ENCODE measurements around the gene TRMU.

DNA sequence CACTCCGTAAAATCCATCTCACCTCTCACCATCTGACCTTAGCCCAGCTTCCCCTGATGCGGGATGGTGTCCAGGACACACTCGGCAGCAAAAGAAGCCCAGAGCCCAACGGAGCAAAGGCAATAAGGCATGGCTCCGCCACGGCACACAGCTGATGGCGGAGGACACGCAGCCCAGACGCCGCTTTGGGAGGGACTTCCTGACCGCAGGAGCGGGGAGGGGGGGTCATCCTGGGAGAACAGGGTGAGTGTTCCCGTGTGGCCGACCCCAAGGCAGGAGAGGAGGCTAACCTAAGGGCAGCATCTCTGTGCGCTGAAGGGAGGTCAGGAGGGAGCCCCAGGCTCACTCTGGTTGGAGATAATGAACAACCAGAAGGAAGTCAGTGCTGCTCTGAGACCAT, 71.3 kb downstream of the TRMU start:
- no peak for TF ChIP-seq CTCF (conservative IDR thresholded peaks at IDR 0.05)
- TF ChIP-seq ZFX (IDR thresholded peaks at IDR 0.05): no peak
